HG03025 (cell line): Measurements from ENCODE around the gene GDPD3.

Experiments
- ATAC-seq: cut with Tn5 transposase; IDR thresholded peaks from one replicate; pipeline ENCODE4 v1.9.1; 2021; ENCODE audit warnings: mild to moderate bottlenecking, moderate library complexity; ENCODE audit not compliant: unreplicated experiment, low FRiP score

Gene GDPD3

DNA sequence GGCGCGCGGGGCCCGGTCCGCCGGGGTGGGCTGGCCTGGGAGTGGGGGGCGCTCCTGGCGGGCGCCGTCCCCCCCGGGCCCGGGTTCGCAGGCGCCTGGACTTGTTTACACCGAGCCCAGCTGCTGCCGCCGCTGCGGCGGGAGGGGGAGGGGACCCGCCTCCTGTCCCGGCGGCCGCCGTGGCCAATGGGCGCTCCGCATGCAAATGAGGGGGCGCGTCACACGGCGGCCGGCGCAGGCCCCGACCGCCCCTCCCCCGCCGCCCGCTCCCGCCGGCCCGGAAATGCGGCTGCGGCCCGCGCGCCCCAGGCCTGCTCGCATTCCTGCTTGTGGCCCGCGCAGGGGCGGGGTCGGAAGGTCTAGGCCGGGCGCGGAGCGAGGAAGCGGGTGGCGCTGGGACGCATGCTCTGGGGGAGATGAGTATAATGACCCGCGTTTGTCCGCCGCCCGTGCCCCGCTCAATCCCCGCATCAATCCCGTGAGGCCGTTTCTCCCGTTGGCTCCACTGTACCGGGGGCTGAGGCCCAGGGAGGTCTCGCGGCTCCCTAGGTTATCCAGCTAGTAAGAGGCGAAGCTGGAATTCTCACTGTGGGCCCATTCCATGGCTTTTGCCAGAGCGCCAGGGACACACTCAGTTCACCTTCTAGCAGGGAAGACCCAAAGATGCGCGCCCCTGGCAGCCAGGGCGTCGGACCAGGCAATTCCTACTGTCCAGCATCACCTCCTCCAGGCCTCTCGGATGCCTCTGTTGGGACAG is 17.1 kb downstream of the GDPD3 start, which contains the start of gene YPEL3:
Gene YPEL3, minus strand, starts transcription at position 109 of the 757 bp plus-strand sequence. CDS start 731 bp downstream, outside the sequence.
- ATAC-seq, result no peak

DNA sequence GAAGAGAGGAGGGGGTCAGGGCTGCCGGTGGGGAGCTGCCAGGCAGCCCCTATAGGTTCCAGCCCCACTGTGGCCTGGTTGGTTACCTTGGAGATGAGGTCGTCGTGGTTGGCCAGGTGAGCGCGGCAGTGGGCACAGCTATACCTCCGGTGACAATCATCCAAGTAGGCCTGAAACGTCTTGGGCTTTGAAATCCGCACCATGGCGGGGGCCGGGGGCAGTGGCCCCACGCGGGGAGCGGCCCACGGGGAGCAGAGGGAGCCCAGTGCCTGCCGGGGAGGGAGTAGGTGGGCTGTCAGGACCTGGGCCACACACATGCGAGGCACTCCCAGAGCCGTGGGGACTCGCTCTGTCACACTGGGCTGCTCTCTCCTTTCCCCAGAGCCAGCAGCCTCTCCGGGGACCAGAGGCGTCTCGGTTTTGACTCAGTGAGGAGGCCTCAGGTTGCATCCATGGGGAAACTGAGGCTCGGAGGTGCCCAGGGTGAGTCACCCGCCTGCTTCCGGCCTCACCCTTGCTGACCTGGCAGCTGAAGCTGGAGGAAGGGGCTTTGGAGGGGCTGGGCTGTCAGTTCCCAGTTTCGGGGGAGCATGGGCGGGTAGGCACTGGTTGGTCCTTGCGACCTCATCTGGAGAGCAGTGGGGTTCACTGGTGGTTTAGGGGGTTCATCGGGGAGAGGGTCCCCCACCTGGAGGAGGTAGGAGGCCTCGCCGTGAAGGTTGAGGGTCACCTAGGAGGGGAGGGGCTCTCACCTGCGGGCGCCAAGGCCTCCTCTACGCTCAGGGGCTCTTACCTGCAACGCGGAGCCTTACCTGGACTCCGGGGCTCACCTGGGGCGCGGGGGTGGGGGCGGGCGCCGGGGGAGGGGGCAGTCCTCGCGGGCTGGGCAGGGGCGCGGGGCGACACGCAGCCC is 17.9 kb downstream of the GDPD3 start:
- no peak for ATAC-seq

DNA sequence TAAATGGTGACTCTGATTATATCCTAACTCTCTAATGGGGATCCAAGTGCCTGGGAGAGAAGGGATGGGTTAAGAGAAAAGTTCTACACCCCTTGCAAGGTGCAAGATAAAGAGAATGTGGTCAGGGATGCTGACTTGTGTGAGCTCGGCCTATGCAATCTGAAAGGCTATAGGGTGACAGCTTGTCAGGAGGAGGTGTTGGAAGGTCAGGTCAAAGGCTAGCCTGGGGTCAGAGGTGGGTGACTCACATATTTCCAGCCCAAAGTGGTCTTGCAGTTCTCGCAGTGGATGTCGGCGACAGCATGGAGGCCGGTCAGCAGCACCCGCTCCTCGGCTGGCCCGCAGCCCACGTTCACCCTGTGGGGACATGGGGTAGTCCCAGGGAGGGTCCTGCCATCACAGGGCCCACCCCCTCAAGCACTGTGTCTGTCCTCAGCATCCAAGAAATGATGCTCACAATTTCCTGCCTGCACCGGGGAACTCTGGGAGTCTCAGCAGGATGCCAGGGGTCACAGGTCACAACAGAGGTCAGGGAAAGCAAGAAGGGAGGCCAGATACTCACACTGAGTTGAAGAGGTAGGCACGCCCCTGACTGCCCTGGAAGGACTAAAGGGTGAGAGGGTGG is 18.7 kb downstream of the GDPD3 start:
- ATAC-seq, result no peak

DNA sequence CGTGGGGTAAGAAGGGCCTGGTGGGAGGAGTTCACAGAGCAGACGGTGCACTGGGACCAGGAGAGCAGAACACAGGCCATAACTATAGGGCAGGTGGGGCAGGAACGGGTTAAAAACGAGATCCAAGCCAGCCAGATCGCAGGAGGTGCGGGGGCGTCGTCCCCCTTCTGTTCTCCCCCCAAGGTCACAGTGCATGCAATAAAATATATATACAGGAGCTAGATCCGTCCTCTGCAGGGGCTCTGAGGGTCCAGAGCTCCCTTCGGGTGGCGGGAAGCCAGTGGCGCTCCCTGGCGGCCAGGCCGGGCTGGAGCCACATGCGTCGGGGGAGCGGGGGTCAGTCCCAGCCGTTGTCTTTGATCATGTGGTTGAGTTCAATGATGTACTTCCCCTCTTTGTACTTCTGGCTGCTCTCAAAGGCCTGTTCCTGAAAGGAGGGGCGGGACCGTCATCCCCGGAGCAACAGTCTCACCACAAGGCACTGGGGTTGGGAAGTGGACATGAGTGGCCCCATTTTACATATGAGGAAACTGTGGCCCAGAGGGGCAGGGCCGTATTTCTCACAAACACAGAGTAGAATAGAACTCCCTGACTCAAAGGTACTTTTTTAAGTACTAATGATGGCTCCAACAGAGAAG is 20.8 kb downstream of the GDPD3 start:
- peak; percentile 29 for ATAC-seq

DNA sequence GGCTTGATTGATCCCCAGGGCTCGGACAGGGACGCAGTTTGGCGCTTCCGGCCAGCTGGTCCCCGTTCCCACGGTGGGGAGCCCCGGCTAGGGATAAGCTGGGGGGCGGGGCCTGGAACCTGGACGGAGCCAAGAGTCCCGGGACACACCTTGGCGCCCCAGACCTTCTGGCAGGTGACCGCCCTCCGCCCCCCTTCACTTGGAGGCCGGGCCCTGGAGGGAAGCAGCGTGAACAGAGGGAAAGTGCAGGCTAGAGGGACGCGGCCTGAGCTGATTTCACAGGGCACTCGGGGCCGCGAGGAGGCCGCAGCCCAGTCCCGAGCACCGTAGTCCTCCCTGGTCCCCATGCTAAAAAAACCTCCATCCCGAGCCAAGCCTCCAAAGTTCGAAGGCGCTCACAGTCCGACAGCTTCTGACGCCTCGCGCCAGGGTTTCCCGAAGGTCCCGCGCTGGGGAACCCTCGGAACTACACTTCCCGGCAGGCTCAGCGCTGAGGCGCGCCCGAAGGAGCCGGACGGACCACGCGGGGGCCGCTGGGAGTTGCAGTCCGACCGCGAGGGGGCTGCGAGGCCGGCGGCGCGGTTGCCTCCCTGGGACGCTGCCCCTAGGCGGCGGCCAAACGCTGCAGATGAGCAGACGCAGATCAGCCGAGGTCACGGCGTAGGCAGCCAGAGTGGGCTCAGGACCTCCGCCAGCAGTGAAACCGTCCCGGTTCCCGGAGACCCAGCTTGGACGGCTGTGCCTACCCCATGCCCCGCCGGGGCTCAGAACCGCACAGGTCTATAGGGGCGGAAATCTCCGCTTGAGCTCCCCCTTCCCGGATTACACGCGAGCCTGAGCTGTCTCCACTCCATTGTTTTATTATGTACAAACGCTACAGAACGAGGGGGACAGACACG is 21.6 kb downstream of the GDPD3 start, which contains the start of gene TBX6:
Gene TBX6, minus strand, starts transcription at position 451 of the 899 bp plus-strand sequence. CDS start 731 bp downstream, outside the sequence.
- peak; percentile 51 for ATAC-seq

DNA sequence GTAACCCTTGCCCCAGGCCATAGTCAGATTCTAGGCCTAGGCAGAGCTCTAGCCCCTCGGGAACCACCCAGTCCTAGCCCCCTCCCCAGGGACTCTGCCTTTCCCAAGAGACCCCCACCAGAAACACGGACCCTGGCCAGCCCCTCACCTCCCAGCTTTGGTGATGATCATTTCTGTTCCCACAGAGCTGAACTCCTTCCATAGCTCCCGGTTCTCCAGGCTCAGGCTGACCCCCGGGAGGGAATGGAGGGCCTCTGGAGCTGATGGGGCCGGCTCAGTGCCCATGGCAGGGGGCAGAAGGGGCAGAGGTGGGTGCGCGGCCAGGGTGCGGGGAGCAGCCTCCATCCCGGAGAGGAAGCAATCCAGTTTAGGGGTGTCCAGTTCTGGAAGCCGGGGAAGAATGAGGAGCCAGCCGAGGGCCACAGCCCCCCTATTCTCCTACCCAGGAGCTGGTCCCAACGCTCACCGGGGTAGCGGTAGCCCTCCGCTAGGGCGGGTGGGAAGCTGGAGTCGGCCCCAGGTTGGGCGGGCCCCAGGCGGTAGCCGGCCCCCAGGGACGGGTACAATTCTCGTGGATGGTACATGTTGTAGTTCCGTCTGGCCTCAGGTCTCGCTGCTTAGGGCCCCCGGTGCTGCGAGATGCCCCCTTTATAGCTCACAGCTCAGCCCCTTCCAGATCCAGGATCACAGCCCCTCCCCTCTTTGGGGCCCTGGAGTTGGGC is 22.6 kb downstream of the GDPD3 start:
- ATAC-seq, result no peak

DNA sequence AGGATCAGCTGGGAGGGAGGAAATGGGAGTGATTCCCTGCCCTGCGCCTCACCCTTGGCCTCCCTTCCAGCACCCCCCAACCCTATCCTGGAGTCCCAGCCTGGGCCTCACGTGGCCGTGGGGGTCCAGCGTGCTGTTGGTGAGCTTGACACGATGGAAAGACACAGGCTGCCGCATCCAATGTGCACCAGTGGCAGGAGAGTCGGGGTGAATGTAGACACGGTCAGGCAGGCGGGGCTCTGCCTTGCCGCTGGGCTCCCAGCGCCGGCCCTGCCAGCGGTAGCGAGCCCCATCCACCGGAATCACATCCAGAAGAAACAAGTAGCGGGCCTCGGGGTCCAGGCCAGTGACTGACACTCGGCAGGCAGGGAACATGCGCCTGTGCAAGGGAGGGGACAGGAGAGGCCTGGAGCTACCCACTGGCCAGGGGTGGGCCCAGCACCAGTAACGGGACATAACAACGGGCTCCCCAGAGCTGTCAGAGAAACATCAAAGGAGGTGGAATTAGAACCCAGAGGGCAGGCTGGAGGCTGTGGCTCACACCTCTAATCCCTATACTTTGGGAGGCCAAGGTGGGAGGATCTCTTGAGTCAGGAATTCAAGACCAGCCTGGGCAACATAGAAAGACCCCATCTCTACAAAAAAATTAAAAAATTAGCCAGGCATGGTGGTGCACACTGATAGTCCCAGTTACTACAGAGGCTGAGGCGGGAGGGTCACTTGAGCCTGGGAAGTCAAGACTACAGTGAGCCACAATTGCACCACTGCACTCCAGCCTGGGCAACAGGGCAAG is 24.3 kb downstream of the GDPD3 start:
- ATAC-seq, result no peak

DNA sequence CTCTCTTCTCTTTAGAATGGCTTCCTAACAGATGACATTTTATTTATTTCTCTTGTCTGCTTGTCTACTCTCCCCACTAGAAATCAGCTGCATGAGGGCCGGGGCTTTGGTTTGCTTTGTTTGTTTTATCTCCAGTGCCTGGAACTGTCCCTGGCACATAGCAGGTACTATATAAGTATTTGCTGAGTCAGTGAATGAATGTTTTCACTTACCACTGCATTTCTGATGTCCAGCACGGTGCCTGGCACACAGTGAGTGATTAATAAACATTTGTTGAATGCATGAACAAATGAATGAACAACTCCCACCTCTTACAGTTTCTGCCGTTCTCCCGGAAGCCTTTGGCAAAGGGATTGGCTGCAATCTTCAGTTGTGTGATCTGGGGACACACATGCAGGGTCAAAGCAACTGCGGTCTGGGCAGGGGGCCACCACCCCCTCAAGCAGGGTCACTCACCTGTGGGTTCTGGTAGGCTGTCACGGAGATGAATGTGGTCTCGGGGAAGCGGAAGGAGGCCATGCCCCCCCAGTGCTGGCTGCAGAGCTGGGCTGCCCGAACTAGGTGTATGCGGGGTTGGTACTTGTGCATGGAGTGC is 25.0 kb downstream of the GDPD3 start:
- no peak for ATAC-seq

DNA sequence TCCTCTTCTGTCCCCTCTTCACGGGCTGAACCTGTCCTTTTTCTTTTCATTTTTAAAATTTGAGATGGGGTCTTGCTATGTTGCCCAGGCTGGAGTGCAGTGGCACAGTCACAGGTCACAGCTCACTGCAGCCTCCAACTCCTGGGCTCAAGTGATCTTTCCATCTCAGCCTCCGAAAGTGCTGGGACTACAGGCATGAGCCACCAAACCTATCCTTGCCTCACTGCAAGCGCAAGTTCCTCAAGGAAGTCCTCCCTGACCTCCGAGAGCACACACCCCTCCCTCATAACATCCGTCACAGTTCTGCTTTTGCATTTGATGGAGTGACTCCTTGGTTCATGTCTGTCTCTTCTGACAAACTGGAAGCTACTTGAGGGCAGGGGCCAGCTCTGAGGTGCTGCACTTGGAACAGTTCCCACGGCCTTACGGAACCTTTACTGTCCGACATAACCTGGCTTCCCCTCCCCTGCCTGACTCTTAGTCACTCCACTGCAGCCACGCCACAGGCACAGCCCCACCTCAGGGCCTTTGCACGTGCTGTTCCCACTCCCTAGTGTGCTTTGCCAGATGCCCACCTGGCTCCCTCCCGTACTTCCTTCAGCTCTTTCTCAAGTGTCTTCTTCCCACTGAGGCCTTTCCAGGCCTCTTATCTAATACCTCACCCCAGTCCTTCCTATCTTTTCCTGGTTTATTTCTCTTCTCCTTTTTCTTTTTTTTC is 26.0 kb downstream of the GDPD3 start:
- no peak for ATAC-seq

DNA sequence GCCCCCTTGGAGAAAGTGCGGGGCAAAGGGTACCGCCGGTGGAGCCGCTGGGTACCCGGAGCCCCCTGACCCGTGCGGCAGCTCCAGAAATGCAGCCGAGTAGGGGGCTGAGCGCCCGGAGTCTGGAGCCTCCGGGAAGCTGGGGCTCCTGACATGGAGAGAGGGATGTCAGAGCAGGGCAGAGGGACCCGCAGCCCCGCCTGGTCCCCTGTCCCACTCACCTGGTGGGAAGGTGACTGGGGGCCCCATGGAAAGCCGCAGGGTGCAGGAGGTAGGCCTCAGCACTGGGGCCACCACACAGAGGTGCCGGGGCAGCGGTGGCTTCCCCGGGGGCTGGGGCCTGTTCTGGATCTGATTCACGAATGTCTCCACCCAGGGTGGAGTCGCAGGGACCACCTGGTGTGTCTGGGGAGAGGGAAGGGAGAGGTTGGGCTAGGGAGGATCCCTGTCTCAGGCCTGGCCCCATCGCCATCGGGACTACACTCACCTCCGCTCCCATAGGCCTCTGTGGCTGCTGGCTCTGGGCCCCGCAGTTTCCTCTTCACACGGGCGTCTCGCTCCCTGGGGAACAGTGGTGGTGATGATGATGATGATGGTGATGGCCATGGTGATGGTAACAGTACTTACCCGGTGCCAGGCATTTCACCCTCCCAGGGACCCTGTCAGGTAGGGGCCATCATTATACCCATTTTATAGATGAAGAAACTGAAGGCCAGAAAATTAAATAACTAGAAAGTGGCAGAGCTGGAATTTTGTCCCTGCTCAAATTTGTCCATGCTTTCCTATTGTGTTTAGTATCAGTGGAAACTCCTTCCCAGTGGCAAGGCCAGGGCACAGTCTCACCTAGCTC is 26.8 kb downstream of the GDPD3 start:
- ATAC-seq, result no peak

DNA sequence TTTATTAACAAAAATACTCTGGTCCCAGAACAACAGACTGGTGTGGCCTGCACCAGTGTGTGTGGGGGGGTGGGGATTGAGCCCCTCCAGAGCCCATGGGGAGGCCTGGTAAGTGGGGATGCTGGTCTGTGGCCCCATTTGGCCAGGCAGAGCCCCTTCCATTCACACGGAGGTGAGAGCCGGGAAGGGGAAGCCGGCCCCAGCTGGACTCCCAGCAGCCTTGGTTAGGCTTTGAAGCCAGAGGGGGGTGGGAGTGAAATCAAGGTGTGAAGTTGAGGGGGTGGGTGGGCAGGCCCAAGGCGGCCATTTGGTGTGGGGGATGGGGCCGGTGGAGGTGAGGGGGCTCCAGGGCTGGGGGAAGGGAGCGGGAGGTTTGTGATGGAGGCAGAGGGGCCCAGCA is 27.5 kb downstream of the GDPD3 start:
- ATAC-seq, result no peak

DNA sequence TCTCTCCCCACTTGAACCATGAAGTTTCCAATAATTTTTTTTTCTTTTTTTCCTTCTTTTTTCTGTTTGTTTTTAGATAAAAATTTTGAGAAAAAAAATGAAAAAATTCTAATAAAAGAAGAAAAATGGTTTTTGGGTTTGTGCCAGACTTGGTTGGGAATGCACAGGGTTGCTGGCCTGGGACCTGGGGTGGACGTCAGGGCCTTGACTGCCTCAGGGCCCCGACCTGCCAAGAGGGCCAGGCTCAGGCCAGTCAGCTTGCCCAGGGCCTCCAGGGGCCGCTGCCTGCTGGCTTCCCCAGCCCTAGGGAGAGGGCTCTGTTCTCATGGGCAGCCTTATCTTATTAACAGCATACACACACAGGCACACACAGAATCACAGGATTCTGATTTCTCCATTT is 28.1 kb downstream of the GDPD3 start:
- no peak for ATAC-seq

DNA sequence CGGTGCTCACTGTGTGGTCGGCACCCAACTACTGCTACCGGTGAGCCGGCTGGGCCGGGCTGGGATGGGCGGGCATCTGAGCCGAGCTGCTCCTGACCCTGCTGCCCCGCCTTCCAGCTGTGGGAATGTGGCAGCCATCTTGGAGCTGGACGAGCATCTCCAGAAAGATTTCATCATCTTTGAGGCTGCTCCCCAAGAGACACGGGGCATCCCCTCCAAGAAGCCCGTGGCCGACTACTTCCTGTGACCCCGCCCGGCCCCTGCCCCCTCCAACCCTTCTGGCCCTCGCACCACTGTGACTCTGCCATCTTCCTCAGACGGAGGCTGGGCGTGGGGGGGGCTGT is 28.5 kb downstream of the GDPD3 start:
- ATAC-seq, result no peak

DNA sequence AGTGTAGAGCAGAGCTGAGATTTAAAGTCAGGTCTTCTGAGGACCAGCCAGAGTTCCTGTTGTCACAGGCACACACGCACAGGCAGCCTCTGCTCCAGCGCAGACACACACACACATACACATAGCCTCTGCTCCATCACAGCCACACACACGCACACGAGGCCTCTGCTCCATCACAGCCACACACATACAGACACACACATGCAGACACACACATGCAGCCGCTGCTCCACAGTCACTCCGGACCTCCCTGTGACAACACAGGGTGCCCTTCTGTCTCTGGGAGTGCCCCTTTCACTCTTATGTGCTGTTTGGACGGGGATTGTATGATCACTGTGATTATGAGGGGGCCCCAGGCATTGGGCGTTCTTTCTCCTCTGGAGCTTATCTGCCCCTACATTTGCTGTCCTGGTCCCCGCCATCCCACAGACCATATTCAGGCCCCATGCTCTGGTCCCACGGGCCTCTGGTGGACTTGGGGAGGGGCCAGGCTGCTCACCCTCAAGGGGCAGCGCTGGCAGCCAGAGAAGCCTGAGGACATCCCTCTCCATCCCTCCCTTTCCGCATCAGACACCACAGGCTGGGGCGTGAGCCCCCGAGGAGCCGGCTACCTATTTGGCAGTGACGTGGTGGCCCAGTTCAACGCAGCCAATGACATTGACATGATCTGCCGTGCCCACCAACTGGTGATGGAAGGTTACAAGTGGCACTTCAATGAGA is 29.1 kb downstream of the GDPD3 start:
- ATAC-seq, result no peak

DNA sequence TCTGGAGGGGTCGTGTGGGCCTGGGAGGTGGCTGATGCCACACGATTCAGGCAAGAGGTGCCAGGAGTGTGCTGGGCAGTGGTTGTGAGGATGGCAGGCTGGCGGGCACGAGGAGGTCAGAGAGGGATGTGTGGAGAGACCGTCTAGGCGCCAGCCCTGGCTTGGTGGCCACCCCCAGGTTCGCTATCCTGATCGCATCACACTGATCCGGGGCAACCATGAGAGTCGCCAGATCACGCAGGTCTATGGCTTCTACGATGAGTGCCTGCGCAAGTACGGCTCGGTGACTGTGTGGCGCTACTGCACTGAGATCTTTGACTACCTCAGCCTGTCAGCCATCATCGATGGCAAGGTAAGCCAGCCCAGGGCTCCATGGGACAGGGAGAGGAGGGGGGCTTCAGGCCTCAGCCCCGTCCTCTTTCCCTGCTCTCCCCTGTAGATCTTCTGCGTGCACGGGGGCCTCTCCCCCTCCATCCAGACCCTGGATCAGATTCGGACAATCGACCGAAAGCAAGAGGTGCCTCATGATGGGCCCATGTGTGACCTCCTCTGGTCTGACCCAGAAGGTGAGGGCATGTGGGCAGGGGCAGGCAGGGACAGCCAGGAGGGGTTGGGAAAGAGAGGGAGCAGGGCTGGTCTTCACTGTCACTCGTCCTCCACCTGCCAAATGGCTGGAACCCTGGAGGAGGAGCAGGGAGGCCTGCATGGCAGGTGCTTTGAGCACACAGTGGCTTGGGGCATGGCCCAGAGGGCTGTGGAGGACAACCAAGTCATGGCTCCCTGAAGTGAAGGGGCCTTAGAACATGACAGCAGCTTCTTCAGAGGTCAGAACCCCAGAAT is 29.9 kb downstream of the GDPD3 start:
- ATAC-seq, result no peak
